Measurements from ENCODE around the gene ABTB1.

The ABTB1 gene

DNA sequence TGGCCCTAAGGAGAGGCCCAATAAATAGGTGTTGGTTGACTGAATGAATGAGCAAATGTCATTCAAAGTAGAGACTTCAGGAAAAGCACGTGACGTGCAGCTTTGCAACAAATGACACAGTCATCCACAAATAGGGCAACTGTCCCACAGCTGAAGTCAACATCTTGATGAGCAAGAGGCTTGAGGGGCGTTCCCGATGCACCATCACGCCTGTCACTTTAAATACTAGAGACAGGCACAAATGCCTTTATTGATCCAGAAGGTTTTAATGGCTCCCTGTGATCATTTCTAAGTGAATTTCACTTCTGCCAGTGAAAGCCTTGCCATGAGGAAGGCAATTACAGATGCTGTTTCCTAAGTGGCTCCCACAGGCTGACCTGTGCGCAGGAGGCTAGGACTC is 43.6 kb downstream of the ABTB1 start:
- TF ChIP-seq, protein P1, sequence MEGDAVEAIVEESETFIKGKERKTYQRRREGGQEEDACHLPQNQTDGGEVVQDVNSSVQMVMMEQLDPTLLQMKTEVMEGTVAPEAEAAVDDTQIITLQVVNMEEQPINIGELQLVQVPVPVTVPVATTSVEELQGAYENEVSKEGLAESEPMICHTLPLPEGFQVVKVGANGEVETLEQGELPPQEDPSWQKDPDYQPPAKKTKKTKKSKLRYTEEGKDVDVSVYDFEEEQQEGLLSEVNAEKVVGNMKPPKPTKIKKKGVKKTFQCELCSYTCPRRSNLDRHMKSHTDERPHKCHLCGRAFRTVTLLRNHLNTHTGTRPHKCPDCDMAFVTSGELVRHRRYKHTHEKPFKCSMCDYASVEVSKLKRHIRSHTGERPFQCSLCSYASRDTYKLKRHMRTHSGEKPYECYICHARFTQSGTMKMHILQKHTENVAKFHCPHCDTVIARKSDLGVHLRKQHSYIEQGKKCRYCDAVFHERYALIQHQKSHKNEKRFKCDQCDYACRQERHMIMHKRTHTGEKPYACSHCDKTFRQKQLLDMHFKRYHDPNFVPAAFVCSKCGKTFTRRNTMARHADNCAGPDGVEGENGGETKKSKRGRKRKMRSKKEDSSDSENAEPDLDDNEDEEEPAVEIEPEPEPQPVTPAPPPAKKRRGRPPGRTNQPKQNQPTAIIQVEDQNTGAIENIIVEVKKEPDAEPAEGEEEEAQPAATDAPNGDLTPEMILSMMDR (conservative IDR thresholded peaks at IDR 0.05; ENCODE audit: control insufficient read depth, insufficient read depth, low read depth, low read length): no peak
- DNase-seq (ENCODE audit: low read depth): no peak
- H3K4me3 ChIP-seq (ENCODE audit: control insufficient read depth, low read depth, low read length): no peak overlapping the region

DNA sequence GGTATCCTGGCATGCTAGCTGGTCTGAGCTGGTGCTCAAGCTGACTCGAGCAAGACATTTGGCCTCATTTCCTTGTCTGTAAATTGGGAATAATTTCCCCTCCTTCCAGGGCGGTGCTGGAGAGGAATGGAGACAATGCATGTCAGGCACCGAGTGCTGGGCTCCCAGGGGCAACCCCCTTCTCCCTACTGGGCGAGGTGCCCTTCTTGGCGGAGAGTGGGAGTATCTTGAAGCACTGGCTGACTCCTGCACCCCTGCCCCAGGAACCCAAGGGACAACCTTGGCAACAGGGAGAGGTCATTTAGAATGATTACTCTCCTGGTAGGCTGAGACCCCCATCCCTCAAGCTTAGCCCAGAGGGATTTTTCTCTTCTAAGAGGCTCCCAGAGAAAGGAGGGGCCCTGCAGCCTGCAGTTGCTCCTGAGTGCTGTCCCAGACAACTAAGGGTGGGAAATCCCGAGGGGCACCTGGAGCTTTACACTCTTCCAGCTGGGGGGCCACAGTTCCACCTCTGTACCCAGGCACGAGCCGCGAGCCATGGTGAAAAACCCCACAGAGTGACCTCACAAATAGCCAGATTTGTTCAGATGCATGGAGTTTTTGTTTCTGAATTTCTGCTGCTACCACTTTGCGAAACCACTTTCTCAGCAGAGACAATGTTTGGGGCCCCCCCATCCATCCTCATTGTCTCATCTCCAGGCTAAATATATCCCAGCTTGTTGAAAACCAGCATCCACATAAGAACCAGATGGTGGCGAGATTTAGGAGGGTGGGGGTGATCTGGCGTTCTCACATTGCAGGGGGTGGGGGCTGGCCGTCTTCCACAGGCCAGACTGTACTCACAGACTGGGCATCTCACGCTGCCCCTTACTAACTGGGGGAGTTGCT is 44.8 kb downstream of the ABTB1 start:
- TF ChIP-seq, protein P1 (conservative IDR thresholded peaks at IDR 0.05; ENCODE audit: control insufficient read depth, insufficient read depth, low read depth, low read length): no peak
- no peak overlapping the region for H3K4me3 ChIP-seq (ENCODE audit: control insufficient read depth, low read depth, low read length)
- peak; percentile 31 for DNase-seq (ENCODE audit: low read depth)

DNA sequence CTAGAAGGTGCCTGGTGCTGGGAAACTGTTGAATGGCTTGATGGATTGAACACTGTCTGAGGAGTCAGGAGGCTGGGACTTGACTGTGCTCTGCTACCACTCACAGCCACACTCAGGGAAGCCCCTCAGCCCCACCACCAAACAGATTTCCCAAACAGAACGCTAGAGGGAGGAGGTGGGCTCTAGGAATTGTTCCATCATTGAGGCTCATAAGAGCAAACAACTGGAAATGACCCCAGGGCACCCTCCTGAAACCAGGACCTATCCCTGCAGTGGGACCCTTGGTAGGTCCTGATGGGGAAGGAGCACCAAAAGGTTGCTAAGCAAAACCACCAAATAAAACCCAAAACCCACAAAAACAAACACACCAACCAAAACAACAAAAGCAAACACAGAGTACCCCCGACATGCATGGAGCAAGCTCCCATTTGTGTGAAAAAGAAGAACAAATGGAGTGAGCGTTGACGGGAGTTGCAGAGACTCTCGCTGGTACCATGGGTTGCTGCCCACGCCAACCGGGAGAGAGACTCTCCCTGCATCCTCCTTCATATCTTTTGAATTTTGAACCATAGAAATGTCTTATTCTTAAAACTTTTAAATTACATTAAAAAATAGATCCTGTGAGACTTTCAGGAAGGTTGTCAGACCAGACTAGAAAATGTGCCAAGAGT is 45.6 kb downstream of the ABTB1 start:
- TF ChIP-seq, protein P1 (conservative IDR thresholded peaks at IDR 0.05; ENCODE audit: control insufficient read depth, insufficient read depth, low read depth, low read length): no peak
- H3K4me3 ChIP-seq (ENCODE audit: control insufficient read depth, low read depth, low read length): no peak overlapping the region
- DNase-seq (ENCODE audit: low read depth): no peak

DNA sequence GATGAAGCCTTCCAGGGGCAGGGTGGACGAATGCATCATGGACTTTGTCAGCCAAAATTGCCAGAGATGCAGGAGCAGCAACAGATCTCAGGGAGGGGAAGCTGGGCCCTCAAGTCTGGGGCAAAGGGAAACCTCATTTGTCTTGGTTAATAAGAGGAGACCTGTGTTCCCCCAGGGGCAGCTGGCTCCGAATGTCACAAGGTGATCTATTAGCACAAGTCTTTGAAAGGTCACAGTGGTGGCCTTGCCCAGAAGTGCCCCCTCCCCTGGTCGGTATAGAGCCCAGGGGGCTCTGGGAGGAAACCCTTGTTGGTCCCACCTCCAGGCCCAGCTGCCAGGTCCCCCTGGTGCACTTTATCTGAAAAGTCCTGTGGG is 46.2 kb downstream of the ABTB1 start:
- TF ChIP-seq, protein P1 (conservative IDR thresholded peaks at IDR 0.05; ENCODE audit: control insufficient read depth, insufficient read depth, low read depth, low read length): no peak
- DNase-seq (ENCODE audit: low read depth): no peak
- H3K4me3 ChIP-seq (ENCODE audit: control insufficient read depth, low read depth, low read length): no peak overlapping the region

DNA sequence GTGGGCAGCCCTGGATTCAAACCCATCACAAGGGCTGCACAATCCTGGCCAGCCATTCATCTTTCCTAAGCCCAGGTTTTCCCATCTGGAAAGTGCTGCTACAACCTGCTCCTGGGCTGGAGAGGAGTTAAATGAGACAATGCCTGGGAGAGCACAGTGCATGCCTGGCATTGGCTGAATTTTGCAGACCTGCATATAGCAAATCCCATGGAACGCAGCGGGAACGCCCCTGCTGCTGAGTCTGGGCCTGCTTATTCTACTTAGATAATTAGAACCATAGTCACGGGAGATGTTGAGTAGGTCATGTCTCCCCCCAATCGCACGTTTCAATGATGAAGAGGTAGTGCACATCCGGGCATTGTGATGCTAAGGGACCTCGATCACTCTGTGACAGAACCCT is 46.6 kb downstream of the ABTB1 start:
- H3K4me3 ChIP-seq (ENCODE audit: control insufficient read depth, low read depth, low read length): no peak overlapping the region
- no peak for DNase-seq (ENCODE audit: low read depth)
- TF ChIP-seq, protein P1 (conservative IDR thresholded peaks at IDR 0.05; ENCODE audit: control insufficient read depth, insufficient read depth, low read depth, low read length): no peak

DNA sequence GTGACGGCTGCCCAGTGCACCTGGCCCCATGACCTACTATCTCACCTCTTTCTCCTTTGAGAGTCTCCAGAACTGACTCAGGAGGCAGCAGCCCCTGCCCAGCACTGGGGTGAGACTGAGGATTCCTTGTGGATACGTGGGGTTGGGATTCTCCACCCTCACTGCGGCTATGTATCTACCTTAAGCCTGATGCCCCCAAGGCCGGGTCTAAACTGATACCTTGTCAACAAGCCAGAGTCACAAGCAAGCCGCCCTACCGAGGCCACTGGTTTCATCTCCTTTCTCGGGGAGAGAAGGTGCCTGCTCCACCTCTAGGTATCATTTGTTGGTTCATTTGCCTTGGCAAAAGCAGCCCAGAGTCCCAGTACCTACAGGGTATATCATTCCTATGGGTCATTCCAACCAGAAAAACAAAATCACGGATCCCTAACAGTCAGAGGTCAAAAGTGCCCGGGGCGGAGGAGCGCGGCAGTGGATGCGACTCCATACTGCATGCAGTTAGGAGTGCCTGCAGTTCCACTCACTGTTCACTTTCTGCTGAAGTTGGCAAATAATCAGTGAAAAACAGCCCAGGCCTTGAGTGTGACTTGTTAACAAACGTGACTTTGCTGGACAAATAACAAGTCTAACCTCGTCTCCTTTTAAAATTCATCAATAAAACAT is 47.5 kb downstream of the ABTB1 start:
- no peak overlapping the region for H3K4me3 ChIP-seq (ENCODE audit: control insufficient read depth, low read depth, low read length)
- TF ChIP-seq, protein P1 (conservative IDR thresholded peaks at IDR 0.05; ENCODE audit: control insufficient read depth, insufficient read depth, low read depth, low read length): no peak
- DNase-seq (ENCODE audit: low read depth): no peak
